GM13977 (cell line): ENCODE data around the gene GALNT15.

Source experiments
- DNase-seq: peaks from one replicate; pipeline ENCODE4 v3.0.0; 2012; ENCODE audit warnings: low spot score
- CTCF ChIP-seq: IDR thresholded peaks from 2 replicates; pipeline ENCODE4 v1.5.1; 2012; ENCODE audit warnings: mild to moderate bottlenecking, control low read depth; ENCODE audit not compliant: insufficient read depth; ENCODE audit errors: extremely low read depth, missing control alignments
- in situ Hi-C: fragments of 300-500 bp; cut with MboI; formaldehyde crosslinking; loops from one replicate; pipeline ENCODE4 v1.12.0; 2022; ENCODE audit warnings: low sequenced_read_pairs, low pct_unique_long_range_greater_than_20kb, mixed read lengths, inconsistent platforms; ENCODE audit not compliant: unreplicated experiment

Gene GALNT15

DNA sequence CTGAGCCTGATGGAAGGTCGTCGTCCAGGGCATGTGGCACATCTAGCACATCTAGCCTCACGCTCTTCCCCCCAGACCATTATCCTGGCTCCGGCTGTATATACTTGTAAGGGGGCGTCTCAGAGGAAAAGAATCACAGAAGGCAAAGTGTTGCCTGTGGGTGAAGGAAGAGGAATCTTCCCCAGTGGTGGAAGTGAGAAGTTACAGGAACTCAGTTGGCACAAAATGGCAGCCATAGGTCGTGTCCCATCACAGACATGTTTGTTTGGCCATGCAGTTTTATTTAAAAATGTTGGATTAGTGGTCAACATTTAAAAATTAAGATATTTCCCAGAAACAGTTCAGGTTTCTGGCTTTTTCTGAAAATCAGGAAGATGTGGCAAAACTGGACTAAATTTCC lies 13.6 kb downstream of the GALNT15 start:
- in situ Hi-C loops: no loop called here
- no peak for DNase-seq
- no peak for TF ChIP-seq CTCF

DNA sequence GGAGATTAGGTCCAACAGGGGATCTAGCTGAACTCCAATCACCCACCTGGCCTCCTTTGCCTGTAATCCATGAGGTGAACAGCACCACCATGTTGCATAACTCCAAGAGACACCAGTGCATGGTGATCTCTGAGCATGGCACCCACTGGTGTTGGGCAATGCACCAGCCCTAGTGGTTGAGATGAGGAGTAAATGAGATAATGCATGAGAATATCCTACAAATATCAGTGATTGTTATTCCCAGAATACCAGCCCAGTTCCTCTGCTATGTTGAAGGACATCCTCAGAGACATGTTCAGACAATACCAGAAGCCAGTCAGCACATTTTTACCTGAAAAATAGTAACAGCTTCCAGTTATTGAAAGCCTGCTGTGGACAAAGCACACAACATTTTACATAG lies 14.7 kb downstream of the GALNT15 start:
- no peak for TF ChIP-seq CTCF
- DNase-seq: no peak
- in situ Hi-C loops: no loop called here

- in situ Hi-C loops: no loop called here
- no peak for TF ChIP-seq CTCF
- no peak for DNase-seq
Observed at GRCh38 chr3:16190704-16191103, 16.2 kb downstream of the GALNT15 start.

DNA sequence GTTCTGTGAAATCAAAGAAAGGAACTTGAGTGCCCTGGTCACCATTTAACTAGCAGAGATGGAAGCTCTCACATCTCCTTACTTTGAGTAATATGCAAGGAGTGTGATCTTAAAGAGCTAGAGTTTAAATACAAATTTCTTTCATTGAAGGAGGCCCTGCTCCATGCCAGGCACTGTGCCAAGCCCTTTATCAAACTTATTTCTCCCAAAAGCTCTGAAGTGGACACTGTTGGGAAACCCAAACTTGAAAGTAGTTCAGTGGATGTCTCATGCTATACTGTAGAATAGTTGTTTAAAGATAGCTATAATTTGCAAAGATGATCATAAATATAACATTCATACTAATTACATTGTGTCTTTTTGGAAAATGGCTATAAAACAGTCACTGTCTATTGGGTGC lies 17.1 kb downstream of the GALNT15 start:
- TF ChIP-seq CTCF: no peak
- in situ Hi-C loops: no loop called here

GRCh38 chr3:16192176-16192811 lies 17.8 kb downstream of the GALNT15 start:
- in situ Hi-C loops: no loop called here
- TF ChIP-seq CTCF: no peak
- DNase-seq: no peak

More for the DNA sequence above, 17.1 kb downstream of the GALNT15 start:
- no peak for DNase-seq

DNA sequence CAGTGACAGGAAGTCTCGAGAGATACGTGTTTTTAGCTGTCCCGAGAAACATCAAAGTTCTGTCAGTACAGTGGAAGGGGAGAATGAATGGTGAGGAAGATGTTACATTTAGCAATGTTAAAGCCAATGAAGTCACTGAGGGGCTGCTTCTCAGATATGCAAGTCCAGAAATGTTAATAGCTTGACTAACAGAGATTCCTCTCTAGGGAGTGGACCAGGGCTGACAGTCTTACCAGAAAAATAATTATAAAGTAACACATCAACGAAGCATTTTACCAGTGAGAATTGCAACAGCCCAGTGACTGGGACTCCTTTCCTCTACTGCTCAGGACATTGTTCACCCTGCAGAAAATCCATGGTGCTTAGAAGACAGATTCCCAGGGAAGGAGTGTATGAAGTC lies 23.9 kb downstream of the GALNT15 start:
- DNase-seq: no peak
- in situ Hi-C loops: no loop called here
- TF ChIP-seq CTCF: no peak
